HG03135 (cell line): ENCODE measurements around the gene ILF2.
"Not testable (repeated sequence)": the region's sequence is repeated elsewhere in the genome, so short reads cannot be mapped to it uniquely, and the experiment has no call there.

ENCODE experiments used
- ATAC-seq: cut with Tn5 transposase; IDR thresholded peaks from one replicate; pipeline ENCODE4 v1.9.1; 2021; ENCODE audit warnings: mild to moderate bottlenecking, moderate library complexity; ENCODE audit not compliant: unreplicated experiment

ILF2 gene

DNA sequence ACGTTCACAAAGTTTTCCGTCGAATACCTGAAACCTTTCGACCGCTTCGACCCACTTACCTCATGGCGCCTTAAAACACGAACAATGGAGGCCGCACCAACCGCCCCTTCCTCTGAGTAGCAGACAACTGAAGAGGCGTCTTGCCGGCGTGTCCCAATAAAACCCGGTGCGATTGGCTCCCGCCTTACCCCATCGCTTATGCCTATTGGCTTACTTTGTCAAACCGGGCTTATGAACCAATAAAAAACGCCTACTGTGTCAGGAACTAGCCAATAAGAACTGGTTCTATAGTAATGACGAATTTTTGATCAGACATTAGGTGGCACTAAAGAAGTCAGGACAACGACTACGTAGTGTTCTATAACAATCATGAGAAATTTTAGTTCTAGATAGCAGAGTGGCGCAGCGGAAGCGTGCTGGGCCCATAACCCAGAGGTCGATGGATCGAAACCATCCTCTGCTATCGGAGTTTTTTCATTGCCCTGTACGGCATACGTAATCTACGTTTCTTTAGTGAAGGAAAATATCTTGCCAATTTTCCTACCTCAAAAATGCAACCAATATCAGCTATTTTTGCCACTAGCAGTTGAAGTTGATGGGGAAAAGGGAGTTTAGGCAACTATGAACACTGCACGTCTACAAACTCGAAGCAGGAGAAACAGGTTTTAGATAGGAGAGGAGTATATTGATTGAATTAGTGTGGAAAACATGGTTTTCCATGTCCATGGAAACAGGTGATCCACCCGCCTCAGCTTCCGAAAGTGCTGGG is at the start of gene ILF2:
TSS of gene ILF2 (minus strand) at position 135 of the 769 bp plus-strand sequence. CDS start at position 64, 71 bp downstream.
- ATAC-seq = peak; percentile 95

DNA sequence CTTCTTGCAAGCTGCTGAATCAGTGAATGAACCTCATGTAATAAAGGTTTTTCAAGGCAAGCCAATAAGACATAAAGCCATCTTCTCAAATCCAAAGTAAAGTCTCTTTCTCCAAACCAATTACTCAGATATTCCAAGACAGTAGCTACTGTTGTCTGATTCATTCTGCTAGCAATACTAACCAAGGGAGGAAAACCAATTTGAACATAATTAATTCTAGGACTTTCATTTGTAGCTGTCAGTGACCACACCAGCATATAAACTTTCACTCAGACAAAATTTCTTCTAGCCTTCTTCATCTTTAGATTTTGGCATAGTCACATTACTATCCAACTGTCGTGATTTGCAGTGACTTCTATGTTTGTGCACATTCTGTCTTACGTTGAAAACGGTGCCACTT is 46.5 kb upstream of the ILF2 start:
- ATAC-seq = no peak

DNA sequence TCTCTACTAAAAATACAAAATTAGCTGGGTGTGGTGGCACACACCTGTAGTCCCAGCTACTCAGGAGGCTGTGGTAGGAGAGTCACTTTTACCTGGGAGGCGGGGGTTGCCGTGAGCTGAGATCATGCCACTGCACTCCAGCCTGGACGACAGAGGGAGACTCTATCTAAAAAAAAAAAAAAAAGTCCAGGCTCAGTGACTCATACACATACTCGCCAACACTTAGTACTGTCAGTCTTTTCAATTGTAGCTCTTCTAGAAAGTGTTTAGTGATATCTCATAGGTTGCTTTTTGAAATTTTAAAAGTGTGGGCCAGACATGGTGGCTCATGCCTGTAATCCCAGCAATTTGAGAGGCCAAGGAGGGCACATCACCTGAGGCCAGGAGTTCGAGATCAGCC is 45.4 kb upstream of the ILF2 start:
- ATAC-seq = not testable (repeated sequence)

GRCh38 chr1:153711026-153711425 is 40.2 kb upstream of the ILF2 start:
- no peak for ATAC-seq

- ATAC-seq = no peak
Measured at GRCh38 chr1:153705484-153705883, 34.7 kb upstream of the ILF2 start.

DNA sequence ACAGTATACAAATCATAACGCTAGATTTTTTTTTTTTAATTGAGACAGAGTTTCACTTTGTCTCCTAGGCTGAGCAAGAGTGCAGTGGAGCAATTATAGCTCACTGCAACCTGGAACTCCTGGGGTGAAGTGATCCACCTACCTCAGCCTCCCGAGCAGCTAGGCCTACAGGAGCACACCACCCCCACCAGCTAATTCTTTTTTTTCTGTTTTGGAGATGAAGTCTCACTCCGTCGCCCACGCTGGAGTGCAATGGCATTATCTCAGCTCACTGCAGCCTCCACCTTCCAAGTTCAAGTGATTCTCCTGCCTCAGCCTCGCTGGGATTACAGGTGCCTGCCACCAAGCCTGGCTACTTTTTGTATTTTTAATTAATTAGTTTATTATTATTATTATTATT is 29.0 kb upstream of the ILF2 start:
- ATAC-seq = no peak

- no peak for ATAC-seq
Measured at GRCh38 chr1:153698923-153699714, 28.3 kb upstream of the ILF2 start.

DNA sequence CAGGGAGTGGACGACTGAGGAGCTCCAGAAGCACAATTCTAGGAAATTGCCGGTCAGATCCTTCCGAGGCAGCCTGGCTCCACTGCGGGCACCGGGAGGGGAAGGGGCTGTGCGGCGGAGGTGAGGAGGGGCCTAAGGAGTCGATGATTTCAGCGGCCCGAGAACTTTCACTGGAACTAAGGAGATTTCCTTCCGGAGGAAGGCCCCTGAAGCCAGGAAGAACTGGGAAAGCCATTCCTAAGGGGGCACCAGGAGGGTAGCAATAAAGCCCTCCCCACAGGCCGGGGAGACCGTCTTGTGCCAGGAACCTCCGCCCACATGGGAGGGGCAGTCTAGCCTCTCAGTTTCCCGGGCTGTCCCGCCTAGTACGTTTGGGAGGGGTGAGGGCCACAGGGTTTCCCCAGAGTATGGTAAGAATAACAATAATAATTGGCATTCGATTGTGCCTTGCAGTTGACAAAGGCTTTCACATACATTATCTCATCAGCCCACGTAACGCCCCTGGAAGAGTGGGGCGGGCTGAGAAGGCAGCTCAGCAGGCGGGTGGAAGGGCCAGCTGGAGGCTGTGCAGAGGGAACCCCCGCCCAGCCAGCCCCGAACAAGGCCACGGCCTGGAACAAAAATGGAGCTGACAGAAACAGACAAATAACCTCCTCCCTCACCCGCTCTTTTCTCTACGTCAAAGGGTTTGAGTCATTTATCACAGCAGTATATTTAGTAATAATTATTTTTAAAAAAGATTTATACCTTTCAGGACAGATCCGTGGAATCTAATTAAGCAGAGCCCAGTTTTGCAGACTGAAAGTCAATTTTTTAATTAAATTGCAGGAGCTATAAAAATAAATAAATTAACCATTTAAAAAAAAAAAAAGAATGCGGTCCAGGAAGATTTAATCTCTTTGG is 27.5 kb upstream of the ILF2 start:
- no peak for ATAC-seq

- ATAC-seq = no peak
Measured at GRCh38 chr1:153697191-153698019, 26.6 kb upstream of the ILF2 start.

DNA sequence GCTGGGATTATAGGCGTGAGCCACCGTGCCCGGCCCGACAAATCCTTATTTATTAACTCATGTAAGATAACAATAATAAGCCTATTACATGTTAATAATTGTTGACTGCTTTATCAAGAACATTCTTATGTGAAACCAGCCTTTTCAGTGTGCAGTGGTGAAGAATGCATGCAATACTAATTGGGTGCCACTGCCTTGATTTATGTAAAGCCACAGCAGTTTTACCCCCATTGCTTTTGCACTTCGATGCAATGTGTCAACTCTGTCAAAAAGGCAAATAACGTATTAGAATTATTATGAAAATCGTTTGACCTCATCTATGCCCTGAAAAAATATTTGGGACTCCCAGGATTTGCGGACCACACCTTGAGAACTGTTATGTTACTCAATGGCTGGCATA is 25.9 kb upstream of the ILF2 start:
- no peak for ATAC-seq

DNA sequence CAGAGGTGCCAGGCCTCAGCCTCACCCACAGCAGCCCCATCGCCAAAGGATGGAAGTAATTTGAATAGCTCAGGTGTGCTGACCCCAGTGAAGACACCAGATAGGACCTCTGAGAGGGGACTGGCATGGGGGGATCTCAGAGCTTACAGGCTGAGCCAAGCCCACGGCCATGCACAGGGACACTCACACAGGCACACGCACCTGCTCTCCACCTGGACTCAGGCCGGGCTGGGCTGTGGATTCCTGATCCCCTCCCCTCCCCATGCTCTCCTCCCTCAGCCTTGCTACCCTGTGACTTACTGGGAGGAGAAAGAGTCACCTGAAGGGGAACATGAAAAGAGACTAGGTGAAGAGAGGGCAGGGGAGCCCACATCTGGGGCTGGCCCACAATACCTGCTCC is 22.7 kb upstream of the ILF2 start:
- ATAC-seq = no peak

DNA sequence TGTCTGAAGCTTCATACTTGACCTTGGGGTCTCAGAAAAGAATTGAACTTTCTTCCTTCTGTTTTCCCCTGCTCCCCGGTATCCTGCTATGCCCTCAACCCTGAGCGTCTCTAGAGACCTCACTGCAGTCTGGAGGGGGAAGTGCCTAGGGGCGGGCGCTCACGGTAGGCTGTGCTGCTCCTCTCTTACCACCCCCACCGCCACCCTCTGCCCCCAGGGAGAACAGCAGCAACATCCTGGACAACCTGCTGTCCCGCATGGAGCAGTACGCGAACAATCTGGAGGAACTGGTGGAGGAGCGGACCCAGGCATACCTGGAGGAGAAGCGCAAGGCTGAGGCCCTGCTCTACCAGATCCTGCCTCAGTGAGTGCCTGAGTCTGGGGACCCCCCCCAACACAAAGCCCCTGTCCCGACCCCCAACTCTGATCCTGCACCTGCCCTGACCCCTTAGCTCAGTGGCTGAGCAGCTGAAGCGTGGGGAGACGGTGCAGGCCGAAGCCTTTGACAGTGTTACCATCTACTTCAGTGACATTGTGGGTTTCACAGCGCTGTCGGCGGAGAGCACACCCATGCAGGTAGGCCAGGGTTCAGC is 18.0 kb upstream of the ILF2 start:
- ATAC-seq = no peak

DNA sequence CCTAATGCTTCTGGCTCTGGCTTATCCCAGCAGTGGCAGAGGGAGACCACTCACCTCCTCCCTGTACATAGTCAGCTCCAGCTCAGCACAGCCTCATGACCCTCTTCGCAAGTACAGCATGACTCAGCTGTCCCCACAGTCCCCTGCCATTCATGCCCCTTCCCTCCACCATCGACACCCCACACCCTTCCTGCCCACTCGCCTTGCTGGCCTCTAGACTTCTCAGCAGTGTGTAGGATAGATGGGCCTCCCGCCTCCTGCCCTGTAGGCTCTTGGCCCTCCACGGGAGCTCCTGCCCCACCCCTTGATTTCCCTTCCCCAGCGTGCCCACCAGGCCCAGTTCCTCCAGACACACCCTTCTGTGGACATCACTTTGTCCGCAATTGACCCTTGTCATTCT is 17.5 kb upstream of the ILF2 start:
- no peak for ATAC-seq

DNA sequence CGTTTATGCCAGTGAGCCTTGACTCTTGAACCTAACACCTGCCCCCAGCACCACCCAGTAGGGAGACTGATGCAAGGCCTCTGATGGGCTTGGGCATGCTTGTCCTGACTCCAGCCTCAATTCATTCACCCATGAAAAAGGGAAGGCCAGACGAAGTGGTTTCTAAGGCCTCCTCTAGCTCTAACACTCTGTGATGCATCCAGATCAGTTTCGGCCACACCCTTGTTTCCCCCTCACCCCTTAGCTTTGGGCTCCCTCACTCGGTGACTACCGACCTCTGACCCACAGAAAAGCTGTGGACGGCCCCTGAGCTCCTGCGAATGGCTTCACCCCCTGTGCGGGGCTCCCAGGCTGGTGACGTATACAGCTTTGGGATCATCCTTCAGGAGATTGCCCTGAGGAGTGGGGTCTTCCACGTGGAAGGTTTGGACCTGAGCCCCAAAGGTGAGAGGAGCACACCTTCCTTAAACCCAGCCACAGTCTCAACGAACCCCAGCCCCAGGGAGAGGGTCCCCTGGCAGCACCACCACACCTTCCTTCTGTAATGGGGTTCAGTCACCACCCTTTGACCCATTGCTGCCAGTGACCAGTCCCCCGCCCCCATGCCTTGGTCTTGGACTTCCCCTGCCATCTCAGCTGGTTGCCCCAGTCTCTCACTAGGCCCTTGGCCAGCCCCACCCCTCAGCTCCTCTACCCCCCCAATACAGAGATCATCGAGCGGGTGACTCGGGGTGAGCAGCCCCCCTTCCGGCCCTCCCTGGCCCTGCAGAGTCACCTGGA is 16.7 kb upstream of the ILF2 start:
- ATAC-seq = no peak

GRCh38 chr1:153685544-153686340 is 14.9 kb upstream of the ILF2 start:
- ATAC-seq = no peak

DNA sequence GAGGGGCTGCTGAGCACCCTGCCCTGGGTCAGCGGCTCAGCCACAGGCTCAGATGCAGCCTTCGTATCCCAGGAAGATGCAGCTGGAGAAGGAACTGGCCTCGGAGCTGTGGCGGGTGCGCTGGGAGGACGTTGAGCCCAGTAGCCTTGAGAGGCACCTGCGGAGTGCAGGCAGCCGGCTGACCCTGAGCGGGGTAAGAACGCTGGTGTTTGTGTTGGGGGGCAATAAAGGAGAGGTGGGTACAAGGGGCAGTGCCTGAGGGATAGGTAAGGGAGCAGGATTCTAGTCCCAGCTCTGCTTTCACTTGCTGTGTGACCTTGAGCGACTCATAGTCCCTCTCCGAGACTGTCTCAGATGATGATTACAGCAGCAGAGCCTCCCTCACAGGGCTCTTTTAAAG is 14.1 kb upstream of the ILF2 start:
- no peak for ATAC-seq

GRCh38 chr1:153683854-153684253 is 13.1 kb upstream of the ILF2 start:
- ATAC-seq = no peak

- no peak for ATAC-seq
Measured at GRCh38 chr1:153682730-153683129, 11.9 kb upstream of the ILF2 start.

DNA sequence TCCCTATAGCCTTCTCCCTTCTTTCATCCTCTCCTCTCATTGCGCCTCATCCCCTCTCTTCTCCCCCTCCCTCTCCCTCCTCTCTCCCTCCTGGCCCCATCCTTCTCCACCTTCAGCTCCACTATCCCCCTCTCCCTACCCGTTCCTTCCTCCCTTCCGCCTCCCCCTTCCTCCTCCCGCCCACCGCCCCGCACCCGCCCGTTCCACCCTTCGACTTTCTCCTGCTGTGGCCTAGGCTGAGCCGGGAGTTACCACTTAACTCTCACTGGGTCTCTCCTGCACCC is 9.3 kb upstream of the ILF2 start:
- no peak for ATAC-seq
